SKM-1 treated with dmso at 0.1 percent for 144 hours (cell line): ENCODE results near the gene C1orf210.

ENCODE experiments used
- DNase-seq: peaks from one replicate; lab custom pipeline; 2025; ENCODE audit not compliant: unreplicated experiment; lab: John Stamatoyannopoulos, UW

Gene C1orf210

GRCh38 chr1:43312663-43313515 lies 27.5 kb upstream of the C1orf210 start:
- DNase-seq = no peak

- DNase-seq = no peak
Measured at GRCh38 chr1:43312212-43312623, 26.8 kb upstream of the C1orf210 start.

GRCh38 chr1:43311521-43311920 lies 26.1 kb upstream of the C1orf210 start:
- DNase-seq = no peak

- no peak for DNase-seq
Measured at GRCh38 chr1:43309405-43310025, 24.1 kb upstream of the C1orf210 start.

- no peak for DNase-seq
Measured at GRCh38 chr1:43308635-43309404, 23.4 kb upstream of the C1orf210 start.

GRCh38 chr1:43307458-43308158 lies 22.2 kb upstream of the C1orf210 start:
- no peak for DNase-seq

- DNase-seq = no peak
Measured at GRCh38 chr1:43306688-43307457, 21.5 kb upstream of the C1orf210 start.

GRCh38 chr1:43305926-43306687 lies 20.7 kb upstream of the C1orf210 start:
- DNase-seq = no peak

GRCh38 chr1:43305461-43305860 lies 20.1 kb upstream of the C1orf210 start:
- no peak for DNase-seq

- no peak for DNase-seq
Measured at GRCh38 chr1:43304771-43305300, 19.5 kb upstream of the C1orf210 start.

GRCh38 chr1:43304314-43304681 lies 18.9 kb upstream of the C1orf210 start:
- no peak for DNase-seq

- DNase-seq = no peak
Measured at GRCh38 chr1:43303471-43304313, 18.3 kb upstream of the C1orf210 start.

- DNase-seq = no peak
Measured at GRCh38 chr1:43302721-43303470, 17.5 kb upstream of the C1orf210 start.

GRCh38 chr1:43302201-43302600 lies 16.8 kb upstream of the C1orf210 start:
- no peak for DNase-seq

GRCh38 chr1:43300378-43301094 lies 15.2 kb upstream of the C1orf210 start, which contains the start of gene TIE1:
TSS of gene TIE1 (plus strand) at chr1:43300982. CDS start at chr1:43301072, 90 bp downstream.
- DNase-seq = no peak

- DNase-seq = no peak
Measured at GRCh38 chr1:43299101-43299500, 13.7 kb upstream of the C1orf210 start.

- DNase-seq = no peak
Measured at GRCh38 chr1:43298055-43298454, 12.7 kb upstream of the C1orf210 start.
